SK-N-SH treated with all-trans-retinoic acid at 6 μM for 48 hours (cell line): ENCODE measurements around the gene WNT7A.

Source experiments
- ATAC-seq: fragments of 200-7000 bp; cut with Tn5 transposase; 3 replicates; pipeline ENCODE4 v1.9.1; 2020; ENCODE audit warnings: mild to moderate bottlenecking, moderate library complexity
- BACH2 ChIP-seq: fragments of 250-450 bp; sonication (Bioruptor Pico); IDR thresholded peaks from 2 replicates; pipeline ENCODE4 v1.9.0; 2021; ENCODE audit warnings: mild to moderate bottlenecking, borderline replicate concordance
- CREB5 ChIP-seq: fragments of 250-450 bp; sonication (Bioruptor Pico); IDR thresholded peaks from 2 replicates; pipeline ENCODE4 v1.5.1; 2020; ENCODE audit warnings: low read depth, mild to moderate bottlenecking, moderate library complexity
- CSDC2 ChIP-seq: fragments of 250-450 bp; sonication (Bioruptor Pico); IDR thresholded peaks from 2 replicates; pipeline ENCODE4 v1.5.0; 2020; ENCODE audit warnings: mild to moderate bottlenecking, moderate library complexity
- CSRNP3 ChIP-seq: fragments of 250-450 bp; sonication (Bioruptor Pico); IDR thresholded peaks from 2 replicates; pipeline ENCODE4 v1.5.1; 2021; ENCODE audit warnings: mild to moderate bottlenecking, moderate library complexity
- ESRRG ChIP-seq: fragments of 250-450 bp; sonication (Bioruptor Pico); IDR thresholded peaks from 2 replicates; pipeline ENCODE4 v1.6.1; 2021; ENCODE audit warnings: mild to moderate bottlenecking
- GLIS3 ChIP-seq: fragments of 250-450 bp; sonication (Bioruptor Pico); IDR thresholded peaks from 2 replicates; pipeline ENCODE4 v1.5.0; 2020; ENCODE audit warnings: mild to moderate bottlenecking, moderate library complexity
- ISL1 ChIP-seq: fragments of 250-450 bp; sonication (Bioruptor Pico); IDR thresholded peaks from 2 replicates; pipeline ENCODE4 v2.1.2; 2022; ENCODE audit warnings: mild to moderate bottlenecking, moderate library complexity
- OSR1 ChIP-seq: fragments of 250-450 bp; sonication (Bioruptor Pico); IDR thresholded peaks from 2 replicates; pipeline ENCODE4 v1.8.0; 2022; ENCODE audit warnings: moderate library complexity, mild to moderate bottlenecking, inconsistent platforms
- PATZ1 ChIP-seq: fragments of 250-450 bp; sonication (Bioruptor Pico); IDR thresholded peaks from 2 replicates; pipeline ENCODE4 v1.8.0; 2020; ENCODE audit warnings: mild to moderate bottlenecking, moderate library complexity, borderline replicate concordance
- PPARA ChIP-seq: fragments of 250-450 bp; sonication (Bioruptor Pico); IDR thresholded peaks from 2 replicates; pipeline ENCODE4 v1.5.0; 2020; ENCODE audit warnings: mild to moderate bottlenecking, borderline replicate concordance
- RARB ChIP-seq: fragments of 250-450 bp; sonication (Bioruptor Pico); IDR thresholded peaks from 2 replicates; pipeline ENCODE4 v1.8.0; 2021; ENCODE audit warnings: mild to moderate bottlenecking, moderate library complexity
- SNAI2 ChIP-seq: fragments of 250-450 bp; sonication (Bioruptor Pico); IDR thresholded peaks from 2 replicates; pipeline ENCODE4 v1.5.0; 2020; ENCODE audit warnings: mild to moderate bottlenecking, moderate library complexity
- TOX ChIP-seq: fragments of 250-450 bp; sonication (Bioruptor Pico); IDR thresholded peaks from 2 replicates; pipeline ENCODE4 v1.8.0; 2021; ENCODE audit warnings: mild to moderate bottlenecking, moderate library complexity, borderline replicate concordance
- ZC3H10 ChIP-seq: fragments of 250-450 bp; sonication (Bioruptor Pico); IDR thresholded peaks from 2 replicates; pipeline ENCODE4 v1.5.1; 2021; ENCODE audit warnings: mild to moderate bottlenecking, moderate library complexity
- ZFP3 ChIP-seq: fragments of 250-450 bp; sonication (Bioruptor Pico); IDR thresholded peaks from 2 replicates; pipeline ENCODE4 v1.5.0; 2020; ENCODE audit warnings: mild to moderate bottlenecking, moderate library complexity
- ZFP30 ChIP-seq: fragments of 450-650 bp; formaldehyde crosslinking; IDR thresholded peaks from 2 replicates; pipeline ENCODE4 v1.5.0; 2022; ENCODE audit warnings: mild to moderate bottlenecking, moderate library complexity
- ZNF565 ChIP-seq: fragments of 450-650 bp; formaldehyde crosslinking; conservative IDR thresholded peaks from 2 replicates; pipeline ENCODE4 v1.5.0; 2020; ENCODE audit warnings: low read depth, mild to moderate bottlenecking, moderate library complexity
- ZNF8 ChIP-seq: fragments of 450-650 bp; formaldehyde crosslinking; IDR thresholded peaks from 2 replicates; pipeline ENCODE4 v1.5.0; 2020; ENCODE audit warnings: mild to moderate bottlenecking, moderate library complexity
- TF ChIP-seq, protein P1 (sequence below): fragments of 250-450 bp; sonication (Bioruptor Pico); IDR thresholded peaks from 2 replicates; pipeline ENCODE4 v1.5.0; 2020; ENCODE audit warnings: mild to moderate bottlenecking, moderate library complexity
- TF ChIP-seq, protein P2 (sequence below): fragments of 250-450 bp; sonication (Bioruptor Pico); IDR thresholded peaks from 2 replicates; pipeline ENCODE4 v1.8.0; 2021; ENCODE audit warnings: low read depth, mild to moderate bottlenecking, moderate library complexity, borderline replicate concordance

WNT7A gene

GRCh38 chr3:13888576-13888975 lies 8.7 kb upstream of the WNT7A start:
- no peak for TF ChIP-seq ESRRG (CRISPR knock-in tag)
- no peak for TF ChIP-seq TOX (CRISPR knock-in tag)
- TF ChIP-seq RARB: no peak
- ATAC-seq: no peak

- no peak for ATAC-seq
- TF ChIP-seq BACH2 (CRISPR knock-in tag) (no peak), ZFP30 (CRISPR knock-in tag) (no peak), CREB5 (no peak), PPARA (CRISPR knock-in tag) (no peak), ZC3H10 (CRISPR knock-in tag) (no peak), ISL1 (CRISPR knock-in tag) (no peak), CSRNP3 (CRISPR knock-in tag) (no peak), PATZ1 (no peak), SNAI2 (CRISPR knock-in tag) (no peak), CSDC2 (CRISPR knock-in tag) (no peak), ZFP3 (CRISPR knock-in tag) (no peak), TOX (CRISPR knock-in tag) (no peak), RARB (no peak), GLIS3 (CRISPR knock-in tag) (no peak)
- TF ChIP-seq, protein P1, sequence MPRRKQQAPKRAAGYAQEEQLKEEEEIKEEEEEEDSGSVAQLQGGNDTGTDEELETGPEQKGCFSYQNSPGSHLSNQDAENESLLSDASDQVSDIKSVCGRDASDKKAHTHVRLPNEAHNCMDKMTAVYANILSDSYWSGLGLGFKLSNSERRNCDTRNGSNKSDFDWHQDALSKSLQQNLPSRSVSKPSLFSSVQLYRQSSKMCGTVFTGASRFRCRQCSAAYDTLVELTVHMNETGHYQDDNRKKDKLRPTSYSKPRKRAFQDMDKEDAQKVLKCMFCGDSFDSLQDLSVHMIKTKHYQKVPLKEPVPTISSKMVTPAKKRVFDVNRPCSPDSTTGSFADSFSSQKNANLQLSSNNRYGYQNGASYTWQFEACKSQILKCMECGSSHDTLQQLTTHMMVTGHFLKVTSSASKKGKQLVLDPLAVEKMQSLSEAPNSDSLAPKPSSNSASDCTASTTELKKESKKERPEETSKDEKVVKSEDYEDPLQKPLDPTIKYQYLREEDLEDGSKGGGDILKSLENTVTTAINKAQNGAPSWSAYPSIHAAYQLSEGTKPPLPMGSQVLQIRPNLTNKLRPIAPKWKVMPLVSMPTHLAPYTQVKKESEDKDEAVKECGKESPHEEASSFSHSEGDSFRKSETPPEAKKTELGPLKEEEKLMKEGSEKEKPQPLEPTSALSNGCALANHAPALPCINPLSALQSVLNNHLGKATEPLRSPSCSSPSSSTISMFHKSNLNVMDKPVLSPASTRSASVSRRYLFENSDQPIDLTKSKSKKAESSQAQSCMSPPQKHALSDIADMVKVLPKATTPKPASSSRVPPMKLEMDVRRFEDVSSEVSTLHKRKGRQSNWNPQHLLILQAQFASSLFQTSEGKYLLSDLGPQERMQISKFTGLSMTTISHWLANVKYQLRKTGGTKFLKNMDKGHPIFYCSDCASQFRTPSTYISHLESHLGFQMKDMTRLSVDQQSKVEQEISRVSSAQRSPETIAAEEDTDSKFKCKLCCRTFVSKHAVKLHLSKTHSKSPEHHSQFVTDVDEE (CRISPR knock-in tag): no peak
- TF ChIP-seq, protein P2, sequence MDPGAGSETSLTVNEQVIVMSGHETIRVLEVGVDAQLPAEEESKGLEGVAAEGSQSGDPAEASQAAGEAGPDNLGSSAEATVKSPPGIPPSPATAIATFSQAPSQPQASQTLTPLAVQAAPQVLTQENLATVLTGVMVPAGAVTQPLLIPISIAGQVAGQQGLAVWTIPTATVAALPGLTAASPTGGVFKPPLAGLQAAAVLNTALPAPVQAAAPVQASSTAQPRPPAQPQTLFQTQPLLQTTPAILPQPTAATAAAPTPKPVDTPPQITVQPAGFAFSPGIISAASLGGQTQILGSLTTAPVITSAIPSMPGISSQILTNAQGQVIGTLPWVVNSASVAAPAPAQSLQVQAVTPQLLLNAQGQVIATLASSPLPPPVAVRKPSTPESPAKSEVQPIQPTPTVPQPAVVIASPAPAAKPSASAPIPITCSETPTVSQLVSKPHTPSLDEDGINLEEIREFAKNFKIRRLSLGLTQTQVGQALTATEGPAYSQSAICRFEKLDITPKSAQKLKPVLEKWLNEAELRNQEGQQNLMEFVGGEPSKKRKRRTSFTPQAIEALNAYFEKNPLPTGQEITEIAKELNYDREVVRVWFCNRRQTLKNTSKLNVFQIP: no peak
Observed at GRCh38 chr3:13887495-13888300, 7.8 kb upstream of the WNT7A start.

DNA sequence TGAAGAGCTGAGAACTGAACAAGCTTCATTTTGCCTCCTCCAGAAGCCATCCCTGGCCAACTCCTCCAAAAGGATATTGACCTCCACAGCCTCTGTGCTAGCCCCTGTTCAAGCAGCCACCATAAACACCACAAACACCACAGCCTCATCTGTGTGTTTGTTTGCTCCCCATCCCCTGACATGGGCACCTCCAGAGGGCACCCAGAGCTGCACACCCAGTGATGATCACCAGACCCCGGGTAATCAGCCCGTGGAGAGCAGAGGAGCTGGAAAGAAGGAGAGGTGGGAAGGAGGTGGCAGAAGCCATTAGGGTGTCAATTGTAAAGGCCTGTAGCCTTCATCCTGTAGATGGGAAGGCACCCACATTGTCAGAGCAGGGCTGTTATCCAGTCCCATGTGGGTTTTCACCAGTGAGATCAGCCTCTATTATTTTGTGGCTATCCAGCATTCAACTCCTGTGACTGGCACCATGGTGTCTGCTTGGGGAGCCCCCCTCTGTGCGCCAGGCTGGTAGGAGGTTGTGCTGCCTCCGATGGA lies 6.8 kb upstream of the WNT7A start:
- no peak for TF ChIP-seq BACH2 (CRISPR knock-in tag)
- no peak for TF ChIP-seq CREB5
- TF ChIP-seq OSR1: no peak
- no peak for TF ChIP-seq ZNF565 (CRISPR knock-in tag)
- no peak for TF ChIP-seq ISL1 (CRISPR knock-in tag)
- no peak for TF ChIP-seq TOX (CRISPR knock-in tag)
- TF ChIP-seq GLIS3 (CRISPR knock-in tag): no peak
- TF ChIP-seq ESRRG (CRISPR knock-in tag): no peak
- no peak for TF ChIP-seq PPARA (CRISPR knock-in tag)
- no peak for TF ChIP-seq ZFP30 (CRISPR knock-in tag)
- no peak for TF ChIP-seq ZNF8 (CRISPR knock-in tag)
- TF ChIP-seq RARB: no peak
- TF ChIP-seq, protein P1 (CRISPR knock-in tag): no peak
- TF ChIP-seq CSDC2 (CRISPR knock-in tag): no peak
- no peak for ATAC-seq
